GM18517 (cell line): Measurements from ENCODE around the gene SUN5.
"Not testable (repeated sequence)": the region's sequence is repeated elsewhere in the genome, so short reads cannot be mapped to it uniquely, and the experiment has no call there.

Source experiments
- ATAC-seq: cut with Tn5 transposase; IDR thresholded peaks from one replicate; pipeline ENCODE4 v1.9.1; 2021; ENCODE audit warnings: mild to moderate bottlenecking, moderate library complexity; ENCODE audit not compliant: unreplicated experiment

SUN5 gene

DNA sequence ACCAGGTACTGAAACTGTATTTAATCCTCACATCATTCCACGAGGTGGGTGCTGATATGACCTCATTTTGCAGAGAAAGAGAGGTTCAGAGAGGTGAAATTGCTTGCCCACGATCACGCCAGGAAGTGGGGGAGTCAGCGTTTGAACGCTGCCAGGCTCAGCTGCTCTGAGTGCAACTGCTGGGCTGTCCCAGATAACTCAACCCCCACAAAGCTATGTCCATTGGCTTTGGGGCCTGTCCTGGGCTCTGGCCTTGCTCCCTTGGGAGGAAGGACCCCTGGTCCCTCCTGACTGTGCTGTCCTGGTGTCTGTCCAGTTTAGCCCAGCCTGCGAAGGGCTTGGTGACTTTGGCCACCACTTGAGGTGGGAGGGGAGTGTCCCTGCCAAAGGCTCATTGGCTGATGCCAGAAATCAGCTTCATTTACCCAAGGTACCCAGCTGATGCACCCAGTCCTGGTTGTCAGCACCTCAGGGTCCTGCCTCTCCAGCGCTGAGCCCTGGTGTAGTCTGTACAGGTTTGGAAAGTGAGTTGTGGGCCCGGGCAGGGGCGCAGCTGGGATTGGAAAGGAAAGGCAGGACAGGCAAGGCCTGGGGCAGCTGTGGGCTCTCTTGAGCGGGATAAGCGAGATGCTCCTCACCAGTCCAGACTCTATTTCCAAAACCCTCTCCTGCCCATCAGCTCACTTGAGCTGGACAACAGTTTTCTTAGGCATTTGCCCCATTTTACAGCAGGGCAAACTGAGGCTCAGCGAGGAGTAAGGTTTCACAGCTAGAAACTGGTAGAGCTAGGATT lies 38.5 kb downstream of the SUN5 start:
- ATAC-seq, result no peak

DNA sequence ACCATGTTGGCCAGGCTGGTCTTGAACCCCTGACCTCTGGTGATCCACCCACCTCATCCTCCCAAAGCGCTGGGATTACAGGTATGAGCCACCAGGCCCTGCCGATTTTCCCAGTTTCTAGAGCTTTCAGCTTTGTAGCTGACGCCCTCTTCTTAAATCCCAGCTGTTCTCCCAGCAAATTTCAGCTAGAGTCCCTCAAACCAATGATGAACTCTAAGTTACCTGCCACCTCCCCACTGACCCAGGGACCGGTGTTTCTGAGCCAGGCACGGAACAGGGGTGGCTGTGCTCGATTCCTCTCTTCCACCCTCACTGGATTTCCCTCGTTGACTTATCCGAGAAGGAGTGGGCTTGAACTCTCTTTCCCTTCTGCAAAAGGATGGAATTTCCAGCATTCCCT lies 39.1 kb downstream of the SUN5 start:
- ATAC-seq, result no peak

DNA sequence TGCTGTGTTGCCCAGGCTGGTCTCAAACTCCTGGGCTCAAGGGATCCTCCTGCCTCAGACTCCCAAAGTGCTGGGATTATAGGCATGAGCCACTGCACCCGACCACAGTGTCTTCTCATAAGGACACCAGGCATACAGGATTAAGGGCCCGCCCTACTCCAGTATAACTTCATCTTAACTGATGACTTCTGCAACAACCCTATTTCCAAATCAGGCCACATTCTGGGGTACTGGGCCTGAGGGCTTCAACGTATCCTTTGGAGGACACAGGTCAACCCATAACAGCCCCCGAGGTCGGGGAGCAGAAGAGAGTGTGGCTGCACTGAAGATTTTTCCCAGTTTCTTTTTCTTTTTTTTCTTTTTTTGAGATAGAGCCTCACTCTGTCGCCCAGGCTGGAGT lies 39.7 kb downstream of the SUN5 start:
- ATAC-seq, result no peak

DNA sequence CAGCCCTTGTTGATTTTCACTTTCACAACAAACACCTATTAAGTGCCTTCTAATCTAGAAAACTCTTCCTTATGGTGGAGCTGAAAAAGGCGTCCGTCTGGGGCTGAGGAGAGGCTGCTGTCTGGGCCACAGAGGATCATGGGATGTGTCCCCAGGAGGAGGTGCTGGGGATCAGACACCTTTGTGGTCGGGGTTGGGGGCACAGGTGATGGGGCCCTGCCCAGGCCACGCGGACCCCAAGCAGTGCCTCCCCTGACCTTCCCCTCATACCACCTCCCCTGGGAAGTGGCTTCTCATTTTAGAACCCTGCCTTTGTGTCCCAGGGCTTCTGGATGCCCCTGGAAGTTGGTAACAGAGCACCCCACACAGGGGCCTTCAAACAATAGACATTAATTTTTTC lies 41.1 kb downstream of the SUN5 start:
- no peak for ATAC-seq

DNA sequence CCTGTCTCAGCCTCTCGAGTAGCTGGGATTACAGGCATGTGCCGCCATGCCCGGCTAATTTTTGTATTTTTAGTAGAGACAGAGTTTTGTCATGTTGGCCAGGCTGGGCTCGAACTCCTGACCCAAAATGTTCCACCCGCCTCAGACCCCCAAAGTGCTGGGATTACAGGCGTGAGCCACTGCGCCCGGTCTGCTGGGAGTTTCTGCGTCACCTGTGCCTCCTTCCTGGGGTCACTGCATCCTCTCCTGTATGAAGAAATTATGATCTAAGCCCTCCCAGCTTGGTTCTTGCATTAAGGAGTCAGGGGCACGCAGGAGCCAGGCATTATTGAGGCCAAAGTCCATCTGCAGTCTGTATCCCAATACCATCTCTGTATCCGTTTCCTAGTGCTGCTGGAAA lies 41.6 kb downstream of the SUN5 start:
- ATAC-seq, result not testable (repeated sequence)

DNA sequence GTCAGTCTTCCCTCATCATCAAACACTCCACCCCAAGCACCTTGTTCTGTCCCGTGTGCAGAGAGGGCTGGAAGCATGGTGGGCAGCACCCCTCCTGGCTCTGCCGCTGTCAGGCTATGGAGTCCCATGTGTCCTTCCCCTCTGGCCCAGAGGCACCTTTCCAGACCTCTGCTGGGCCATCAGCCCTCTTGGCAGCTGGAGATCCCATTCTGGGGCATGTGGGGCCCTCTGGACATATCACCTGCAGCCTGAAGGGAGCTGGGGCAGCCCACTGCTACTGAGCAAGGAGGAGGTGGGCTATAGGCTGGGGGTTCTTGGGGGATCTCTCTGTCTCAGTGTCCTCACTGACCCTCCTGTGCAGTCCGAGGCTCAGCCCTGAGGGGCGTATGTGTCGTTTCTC lies 42.2 kb downstream of the SUN5 start:
- ATAC-seq, result no peak

DNA sequence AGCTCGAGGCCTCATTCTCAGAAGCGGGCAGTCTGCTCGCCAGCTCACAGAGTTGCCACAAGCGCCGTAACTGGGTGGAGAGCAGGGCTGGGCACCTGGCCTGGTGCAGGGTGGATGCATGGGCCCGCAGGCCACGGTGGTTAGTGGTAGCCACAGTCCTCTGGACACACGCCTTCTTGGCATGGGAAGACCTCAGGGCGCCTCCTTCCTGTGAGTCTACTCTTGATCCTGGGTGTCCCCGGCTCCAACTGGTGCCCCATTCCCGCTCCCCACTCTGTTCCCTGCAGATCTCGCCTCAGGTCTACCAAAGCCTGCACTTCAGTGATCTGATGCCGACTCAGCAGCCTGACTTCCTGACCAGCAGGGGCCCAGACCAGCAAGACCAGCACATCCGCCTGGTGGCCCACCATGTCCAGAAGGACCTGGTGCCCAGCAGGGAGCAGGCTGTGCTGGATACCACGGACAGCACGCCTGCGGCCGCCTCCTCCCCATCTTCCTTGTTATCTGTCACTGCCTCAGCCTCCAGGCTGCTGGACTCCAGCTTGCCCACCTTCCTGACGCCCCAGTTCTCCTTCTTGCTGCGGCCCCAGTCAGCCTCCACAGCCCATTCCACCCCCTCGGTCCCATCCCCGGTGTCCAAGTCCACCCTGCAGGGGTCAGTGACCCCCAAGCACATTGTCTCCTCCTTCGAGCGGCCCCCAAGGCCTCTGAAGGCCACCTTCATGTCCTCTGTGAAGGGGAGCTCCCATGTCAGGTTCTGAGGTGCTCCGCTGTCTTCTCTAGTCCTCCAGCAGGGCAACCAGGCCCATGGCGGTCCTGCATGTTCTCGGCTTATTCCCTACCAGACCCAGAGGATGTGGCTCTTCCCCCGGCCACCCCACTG lies 43.1 kb downstream of the SUN5 start:
- no peak for ATAC-seq

DNA sequence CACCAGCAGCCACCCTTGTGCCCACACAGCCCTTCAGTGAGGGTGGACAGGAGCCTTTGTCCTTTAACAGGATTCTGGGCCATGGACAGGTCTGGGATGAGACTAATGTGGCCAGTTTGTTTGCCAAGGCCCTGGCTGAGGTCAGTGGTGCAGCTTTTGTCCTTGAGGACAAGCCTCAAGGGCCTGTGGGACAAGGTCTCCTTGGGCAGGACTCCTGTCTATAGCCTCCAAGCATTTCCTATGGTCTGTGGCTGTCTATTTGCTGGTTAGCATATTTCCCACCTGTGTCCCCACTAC lies 44.1 kb downstream of the SUN5 start:
- no peak for ATAC-seq

DNA sequence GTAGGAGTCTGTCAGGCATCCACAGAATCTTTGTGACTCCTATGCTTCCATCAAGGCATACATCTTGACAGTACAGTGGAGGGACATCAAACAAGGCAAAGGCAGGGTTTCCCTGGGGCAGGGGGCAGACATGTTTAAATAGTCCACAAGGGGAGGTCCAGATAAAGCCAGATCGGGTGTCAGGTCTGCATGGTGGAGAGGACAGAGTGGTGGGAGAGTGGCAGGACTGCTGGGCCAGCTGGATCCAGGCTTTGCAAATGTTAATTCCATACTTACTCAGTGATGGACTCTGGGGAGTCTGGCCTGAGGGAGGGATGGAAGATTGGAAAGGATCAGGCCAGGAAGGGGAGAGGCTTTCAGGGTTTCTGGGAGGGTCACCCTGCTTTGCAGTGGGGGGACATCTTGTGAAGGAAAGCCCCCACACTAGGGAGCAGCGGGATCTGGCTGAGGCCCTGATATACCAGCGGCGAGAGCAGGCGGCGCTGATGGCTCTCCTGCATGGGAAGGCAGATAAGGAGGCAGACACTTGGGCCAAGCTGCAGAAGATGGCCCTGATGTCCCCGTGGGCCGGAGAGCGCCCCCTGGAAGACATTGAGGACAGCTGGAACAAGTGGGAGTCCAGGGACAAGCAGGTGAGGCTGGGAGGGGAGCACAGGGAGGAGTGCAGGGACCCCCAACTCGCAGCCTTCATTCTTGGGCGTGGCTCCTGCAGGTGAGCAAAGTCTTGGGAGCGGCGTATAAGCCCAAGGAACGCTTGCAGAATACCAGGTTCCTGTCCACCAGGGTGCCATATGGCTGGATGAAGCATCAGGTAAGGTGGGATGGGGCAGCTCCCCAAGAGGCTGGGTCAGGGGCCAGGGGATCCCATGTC lies 44.6 kb downstream of the SUN5 start:
- ATAC-seq, result no peak

DNA sequence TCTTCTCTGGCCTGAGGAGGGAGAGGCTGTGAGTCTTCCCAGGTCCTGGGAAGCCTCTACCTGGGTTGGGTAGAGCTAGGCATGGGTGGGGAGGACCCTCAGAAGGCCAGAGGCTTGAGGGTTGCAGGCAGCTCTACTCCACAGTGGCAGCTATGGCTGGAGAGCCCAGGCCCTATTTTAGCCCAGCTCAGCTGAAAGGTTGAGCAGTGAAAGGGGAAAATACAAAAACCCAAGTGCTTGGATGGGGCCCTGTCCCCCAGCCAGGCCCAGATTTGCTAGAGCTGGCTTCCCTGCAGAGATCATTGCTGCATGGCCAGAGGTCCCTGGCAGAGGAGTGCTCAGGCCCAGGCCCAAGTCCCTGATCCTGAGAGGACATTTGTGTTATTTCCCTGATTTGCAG lies 45.7 kb downstream of the SUN5 start:
- no peak for ATAC-seq

DNA sequence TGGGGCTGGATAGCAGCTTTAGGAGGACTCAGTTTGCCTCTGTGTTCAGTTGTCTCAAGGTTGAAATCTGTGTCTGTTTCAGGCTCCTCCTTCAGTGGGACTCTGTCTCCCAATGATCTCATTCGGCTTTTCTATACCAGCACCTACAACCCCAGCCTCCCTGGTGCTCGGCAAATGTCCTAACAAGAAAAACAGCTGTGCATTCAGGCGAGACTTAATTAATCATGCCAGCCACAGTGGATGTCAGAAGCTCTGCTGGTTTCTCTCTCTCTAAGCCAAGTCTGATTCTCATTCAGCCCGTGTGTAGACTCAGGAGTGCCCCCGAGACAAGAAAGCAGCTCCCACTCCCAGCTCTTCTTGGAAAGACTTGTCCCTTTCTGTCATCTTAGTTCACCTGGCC lies 46.8 kb downstream of the SUN5 start:
- ATAC-seq, result no peak

DNA sequence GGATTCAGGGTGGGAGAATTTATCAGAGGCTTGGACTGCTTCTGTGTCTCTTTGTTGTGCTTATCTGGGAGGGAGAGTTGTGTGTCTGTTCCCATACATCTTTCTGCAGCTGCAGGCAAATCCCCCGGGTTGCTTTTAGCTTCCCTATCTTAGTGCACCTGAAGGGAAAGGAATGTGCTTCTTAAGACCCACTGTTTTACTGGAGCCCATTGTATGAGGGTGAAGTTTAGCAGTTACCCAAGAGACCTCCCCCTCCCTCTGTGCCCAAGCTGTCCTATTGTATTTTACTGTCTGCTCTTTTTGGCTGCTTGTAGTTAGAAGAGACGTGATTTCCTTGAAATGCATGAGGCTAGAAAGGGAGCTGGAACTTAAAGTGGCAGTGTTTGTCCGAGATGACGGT lies 53.7 kb downstream of the SUN5 start:
- ATAC-seq, result not testable (repeated sequence)

DNA sequence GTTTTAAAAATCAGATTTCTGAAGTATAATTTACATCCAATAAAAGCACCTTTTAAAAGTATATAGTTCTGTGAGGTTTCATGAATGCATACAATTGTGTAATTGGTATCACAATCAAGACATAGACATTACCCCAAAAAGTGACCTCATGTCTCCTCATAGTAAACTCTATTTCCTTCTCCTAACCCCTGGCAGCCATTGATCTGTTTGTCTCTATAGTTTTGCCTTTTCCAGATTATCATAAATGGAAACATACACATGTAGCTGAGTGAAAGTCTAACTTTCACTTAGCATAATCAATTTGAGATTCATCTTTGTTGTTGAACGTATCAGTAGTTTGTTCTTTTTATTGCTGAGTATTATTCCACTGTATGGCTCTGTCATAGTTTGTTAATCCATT lies 57.6 kb downstream of the SUN5 start:
- no peak for ATAC-seq

DNA sequence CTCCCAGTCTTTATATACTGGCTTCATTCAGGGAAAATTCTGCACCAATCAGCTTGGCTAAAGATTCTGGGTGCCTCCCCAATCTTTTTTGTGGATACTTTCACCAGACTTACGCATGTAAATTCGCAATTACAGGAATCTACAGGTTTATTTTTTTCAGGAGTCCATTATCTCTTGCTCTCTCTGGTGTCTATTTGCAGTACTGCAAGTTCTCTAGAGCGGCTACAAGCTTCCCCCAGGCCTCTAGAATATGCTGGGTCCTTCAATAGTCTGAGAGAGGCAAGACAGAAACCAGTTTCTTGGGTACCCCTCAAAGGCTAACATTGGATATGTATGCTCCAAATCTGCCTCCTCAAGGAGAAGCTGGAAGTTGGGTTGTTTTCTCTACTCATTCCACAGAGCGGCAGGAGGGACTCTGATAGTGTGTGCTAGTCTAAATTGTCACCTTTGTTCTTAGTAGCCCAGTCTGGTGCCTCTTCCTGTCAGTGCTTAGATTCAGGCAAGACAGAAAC lies 58.5 kb downstream of the SUN5 start:
- ATAC-seq, result no peak

DNA sequence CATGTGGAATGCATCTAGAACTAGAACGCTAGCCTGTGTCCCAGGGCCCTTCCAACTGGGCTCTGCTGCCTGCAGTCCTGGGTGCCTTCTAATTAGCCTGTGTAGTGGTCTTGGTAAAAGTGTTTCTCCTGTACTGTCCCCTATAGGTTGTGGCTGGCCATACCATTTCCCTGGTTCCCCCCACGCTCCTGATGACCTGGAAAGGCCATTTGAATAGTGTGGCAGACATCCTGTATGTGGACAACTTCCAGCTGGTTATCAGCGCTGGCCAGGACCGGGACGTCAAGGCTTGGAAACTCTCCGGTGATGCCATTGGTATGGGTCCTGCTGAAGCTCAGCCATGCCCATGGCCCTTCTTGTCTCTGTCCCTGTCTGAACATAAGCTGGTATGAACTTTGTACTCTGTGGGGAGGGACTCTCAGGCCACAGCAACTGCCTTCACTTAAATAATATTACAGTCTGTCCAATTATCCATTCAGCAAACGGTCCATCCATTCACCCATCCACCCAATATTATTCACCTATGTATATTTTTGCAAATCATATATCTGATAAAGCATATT lies 60.7 kb downstream of the SUN5 start:
- ATAC-seq, result no peak

DNA sequence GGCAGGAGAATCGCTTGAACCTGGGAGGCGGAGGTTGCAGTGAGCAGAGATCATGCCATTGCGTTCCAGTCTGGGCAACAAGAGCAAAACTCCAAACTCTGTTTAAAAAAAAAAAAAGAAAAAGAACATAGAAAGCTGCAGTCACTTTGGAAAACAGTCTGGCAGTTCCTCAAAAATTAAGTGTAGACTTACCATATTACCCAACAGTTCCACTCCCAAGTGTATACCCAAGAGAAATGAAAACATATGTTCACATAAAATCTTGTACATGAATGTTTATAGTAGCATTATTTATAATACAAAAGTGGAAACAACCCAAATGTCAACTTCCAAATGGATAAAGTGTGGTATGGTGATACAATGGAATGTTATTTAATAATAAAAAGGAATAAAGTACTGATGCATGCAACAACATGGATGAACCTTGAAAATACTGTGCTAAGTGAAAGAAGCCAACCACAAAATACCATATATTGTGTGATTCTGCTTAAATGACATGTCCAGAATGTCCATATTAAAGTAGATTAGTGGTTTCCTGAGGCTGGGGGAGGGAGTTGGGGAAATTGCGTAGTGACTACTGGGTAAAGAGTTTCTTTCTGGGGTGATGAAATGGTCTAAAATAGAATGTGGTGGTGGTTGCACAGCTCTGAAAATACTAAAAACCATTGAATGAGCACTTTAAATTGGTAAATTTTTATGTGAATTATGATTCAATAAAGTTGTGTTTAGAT lies 62.9 kb downstream of the SUN5 start:
- ATAC-seq, result no peak

DNA sequence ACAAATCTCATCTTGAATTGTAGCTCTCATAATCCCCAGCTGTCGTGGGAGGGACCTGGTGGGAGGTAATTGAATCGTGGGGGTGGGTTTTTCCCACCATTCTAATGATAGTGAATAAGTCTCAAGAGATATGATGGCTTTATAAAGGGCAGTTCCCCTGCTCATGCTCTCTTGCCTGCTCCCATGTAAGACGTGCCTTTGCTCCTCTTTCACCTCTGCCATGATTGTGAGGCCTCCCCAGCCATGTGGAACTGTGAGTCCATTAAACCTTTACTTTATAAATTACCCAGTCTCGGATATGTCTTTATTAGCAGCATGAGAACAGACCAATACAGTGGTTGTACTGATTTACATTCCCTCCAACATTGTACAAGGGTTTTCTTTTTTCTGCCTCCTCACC lies 69.7 kb downstream of the SUN5 start:
- no peak for ATAC-seq
